Esophagus squamous epithelium (tissue), 4 donors: Measurements from ENCODE around the gene HELT.

Experiments used
- POLR2A ChIP-seq, 4 donors: fragments of 450-650 bp; IDR thresholded peaks; one replicate each; pipeline ENCODE4 v1.6.1; 2017; ENCODE audit warnings: antibody characterized with exemption in 4 of 4, mild to moderate bottlenecking in 4 of 4, moderate library complexity in 3 of 4
- TF ChIP-seq, protein P1 (sequence below), 6 experiments: fragments of 450-650 bp in 4 of 6; fragments of 200-600 bp in 2 of 6; sonication (generic) in 2 of 6; IDR thresholded peaks; one replicate each; pipeline ENCODE4 v1.5.1; 2016 to 2019; ENCODE audit warnings: antibody characterized with exemption in 6 of 6, mild to moderate bottlenecking in 4 of 6, moderate library complexity in 4 of 6

DNA sequence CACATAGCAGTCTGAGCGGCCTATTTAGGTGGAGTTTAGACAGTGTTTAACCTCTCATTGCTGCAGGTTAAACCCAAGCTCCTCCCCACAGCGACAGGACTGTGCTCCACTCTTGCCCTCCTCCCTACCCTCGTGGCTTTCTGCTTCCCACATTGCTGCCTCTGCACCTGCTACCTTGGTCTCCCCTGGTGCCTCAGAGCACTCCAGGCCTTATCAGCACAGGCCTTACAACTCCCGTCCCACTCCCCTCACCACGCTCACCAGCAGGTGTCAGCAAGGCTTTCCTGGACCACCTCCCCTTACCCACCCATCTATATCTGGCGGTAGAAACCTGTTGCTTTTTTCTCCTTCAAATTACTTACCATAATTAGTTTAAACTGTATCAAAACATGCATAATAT lies 18.6 kb downstream of the HELT start:
- TF ChIP-seq, protein P1, sequence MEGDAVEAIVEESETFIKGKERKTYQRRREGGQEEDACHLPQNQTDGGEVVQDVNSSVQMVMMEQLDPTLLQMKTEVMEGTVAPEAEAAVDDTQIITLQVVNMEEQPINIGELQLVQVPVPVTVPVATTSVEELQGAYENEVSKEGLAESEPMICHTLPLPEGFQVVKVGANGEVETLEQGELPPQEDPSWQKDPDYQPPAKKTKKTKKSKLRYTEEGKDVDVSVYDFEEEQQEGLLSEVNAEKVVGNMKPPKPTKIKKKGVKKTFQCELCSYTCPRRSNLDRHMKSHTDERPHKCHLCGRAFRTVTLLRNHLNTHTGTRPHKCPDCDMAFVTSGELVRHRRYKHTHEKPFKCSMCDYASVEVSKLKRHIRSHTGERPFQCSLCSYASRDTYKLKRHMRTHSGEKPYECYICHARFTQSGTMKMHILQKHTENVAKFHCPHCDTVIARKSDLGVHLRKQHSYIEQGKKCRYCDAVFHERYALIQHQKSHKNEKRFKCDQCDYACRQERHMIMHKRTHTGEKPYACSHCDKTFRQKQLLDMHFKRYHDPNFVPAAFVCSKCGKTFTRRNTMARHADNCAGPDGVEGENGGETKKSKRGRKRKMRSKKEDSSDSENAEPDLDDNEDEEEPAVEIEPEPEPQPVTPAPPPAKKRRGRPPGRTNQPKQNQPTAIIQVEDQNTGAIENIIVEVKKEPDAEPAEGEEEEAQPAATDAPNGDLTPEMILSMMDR (IDR thresholded peaks at IDR 0.05) = no peak
- no peak for TF ChIP-seq POLR2A (IDR thresholded peaks at IDR 0.05)
